ENCODE results near the gene PLEKHA6. TPM values are rescaled to one million over a fixed set of nuclear protein-coding genes. Genes with fewer than 3 reads are reported as not detected.

PLEKHA6 gene
- total RNA-seq, 6 donors from 2014 or later = 3.3 to 6.9 (median 4.9) TPM

DNA sequence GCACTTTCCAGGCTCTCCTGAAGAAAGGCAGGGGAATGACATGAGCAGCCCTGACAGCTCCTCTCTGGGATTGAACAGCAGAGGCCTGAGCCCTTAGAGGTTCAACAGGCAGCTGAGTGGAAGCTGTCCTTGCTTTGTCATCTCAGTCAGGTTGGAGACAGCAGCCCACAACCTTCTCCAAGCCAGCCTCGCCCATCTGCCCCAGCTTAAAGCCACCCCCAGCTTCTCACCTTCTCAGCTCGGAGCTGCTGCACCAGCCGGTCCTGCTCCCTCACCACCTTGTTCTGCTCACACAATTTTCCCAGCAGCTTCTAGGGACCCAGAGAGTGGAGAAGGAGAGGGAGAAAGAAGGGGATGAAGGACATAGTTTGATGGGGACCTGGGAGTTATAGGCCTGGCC lies 110.8 kb downstream of the PLEKHA6 start:
- no peaks in the 10 kb centered on the region for H3K9me3 ChIP-seq
- H3K27ac ChIP-seq = no peak overlapping the region
- DNase-seq = no peak
- no peaks in the 10 kb centered on the region for H3K27me3 ChIP-seq
- WGBS, 2 donors = 96 to 100% methylated on average over 2 to 3 of the region's 3 CpGs
- peaks cover 0 to 1% (median 0%) of the 10 kb centered on the region in 4 donors for H3K4me1 ChIP-seq
- no peak for ATAC-seq (ENCODE audit: low FRiP score in 2 of 2)
- no peak overlapping the region for H3K4me3 ChIP-seq
- TF ChIP-seq EP300 (IDR thresholded peaks at IDR 0.05) (no peak), POLR2AphosphoS5 (IDR thresholded peaks at IDR 0.05) (no peak)
- TF ChIP-seq, protein P1, sequence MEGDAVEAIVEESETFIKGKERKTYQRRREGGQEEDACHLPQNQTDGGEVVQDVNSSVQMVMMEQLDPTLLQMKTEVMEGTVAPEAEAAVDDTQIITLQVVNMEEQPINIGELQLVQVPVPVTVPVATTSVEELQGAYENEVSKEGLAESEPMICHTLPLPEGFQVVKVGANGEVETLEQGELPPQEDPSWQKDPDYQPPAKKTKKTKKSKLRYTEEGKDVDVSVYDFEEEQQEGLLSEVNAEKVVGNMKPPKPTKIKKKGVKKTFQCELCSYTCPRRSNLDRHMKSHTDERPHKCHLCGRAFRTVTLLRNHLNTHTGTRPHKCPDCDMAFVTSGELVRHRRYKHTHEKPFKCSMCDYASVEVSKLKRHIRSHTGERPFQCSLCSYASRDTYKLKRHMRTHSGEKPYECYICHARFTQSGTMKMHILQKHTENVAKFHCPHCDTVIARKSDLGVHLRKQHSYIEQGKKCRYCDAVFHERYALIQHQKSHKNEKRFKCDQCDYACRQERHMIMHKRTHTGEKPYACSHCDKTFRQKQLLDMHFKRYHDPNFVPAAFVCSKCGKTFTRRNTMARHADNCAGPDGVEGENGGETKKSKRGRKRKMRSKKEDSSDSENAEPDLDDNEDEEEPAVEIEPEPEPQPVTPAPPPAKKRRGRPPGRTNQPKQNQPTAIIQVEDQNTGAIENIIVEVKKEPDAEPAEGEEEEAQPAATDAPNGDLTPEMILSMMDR (IDR thresholded peaks at IDR 0.05) = no peak
- no peaks in the 10 kb centered on the region for H3K36me3 ChIP-seq

DNA sequence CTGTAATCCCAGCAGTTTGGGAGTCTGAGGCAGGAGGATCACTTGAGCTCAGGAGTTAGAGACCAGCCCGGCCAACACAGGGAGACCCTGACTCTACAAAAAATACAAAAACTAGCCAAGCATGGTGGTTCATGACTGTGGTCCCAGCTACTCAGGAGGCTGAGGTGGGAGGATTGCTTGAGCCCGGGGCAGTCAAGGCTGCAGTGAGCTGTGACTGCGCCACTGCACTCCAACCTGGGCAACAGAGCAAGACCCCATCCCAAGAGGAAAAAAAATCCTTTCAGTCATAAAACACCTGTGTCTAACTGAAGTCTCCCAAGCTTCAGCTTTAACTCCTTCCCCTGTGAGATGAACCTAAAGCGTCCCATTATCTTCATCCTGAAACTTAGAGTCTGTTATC lies 112.9 kb downstream of the PLEKHA6 start:
- H3K36me3 ChIP-seq = no peaks in the 10 kb centered on the region
- H3K9me3 ChIP-seq = no peaks in the 10 kb centered on the region

DNA sequence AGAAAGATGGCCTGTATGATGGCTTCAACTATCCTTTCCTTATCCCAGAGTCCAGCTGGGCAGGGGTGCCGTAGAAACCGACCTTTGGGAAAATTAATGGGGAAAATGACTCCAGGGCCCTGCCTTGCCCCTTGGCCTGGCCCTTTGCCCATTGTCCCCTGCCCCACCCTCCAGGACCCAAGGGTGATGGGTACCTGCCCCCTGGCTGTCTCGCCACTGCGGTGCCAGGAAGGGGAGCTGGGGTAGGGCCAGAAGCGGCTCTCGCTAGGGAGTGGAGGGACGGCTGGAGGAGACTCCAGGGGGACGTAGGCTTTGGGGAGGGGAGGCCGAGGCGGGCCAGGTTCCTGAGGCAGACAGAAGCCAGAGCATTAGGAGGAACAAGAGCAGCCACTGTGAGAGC lies 116.8 kb downstream of the PLEKHA6 start:
- no peaks in the 10 kb centered on the region for H3K4me1 ChIP-seq
- H3K27me3 ChIP-seq = no peaks in the 10 kb centered on the region
- no peak overlapping the region for H3K27ac ChIP-seq
- no peak overlapping the region for H3K4me3 ChIP-seq
- ATAC-seq (ENCODE audit: low FRiP score in 2 of 2) = peak in 1 of 2 donors; percentile 31
- no peaks in the 10 kb centered on the region for H3K9me3 ChIP-seq
- DNase-seq = peak in 1 of 2 donors; percentile 54
- 95 to 96% methylated on average over 10 of the region's 10 CpGs for WGBS, 2 donors
- TF ChIP-seq, protein P1 (IDR thresholded peaks at IDR 0.05) = no peak
- TF ChIP-seq EP300 (IDR thresholded peaks at IDR 0.05) (no peak), POLR2AphosphoS5 (IDR thresholded peaks at IDR 0.05) (no peak), POLR2A (IDR thresholded peaks at IDR 0.05) (no peak)
- no peaks in the 10 kb centered on the region for H3K36me3 ChIP-seq

More for the DNA sequence above, 112.9 kb downstream of the PLEKHA6 start:
- Histone ChIP-seq H3K4me3 (no peak overlapping the region), H3K4me1 (no peaks in the 10 kb centered on the region), H3K27me3 (no peaks in the 10 kb centered on the region), H3K27ac (no peak overlapping the region)
- no peak for ATAC-seq (ENCODE audit: low FRiP score in 2 of 2)
- 93 to 94% methylated on average over 2 to 4 of the region's 4 CpGs for WGBS, 2 donors
- TF ChIP-seq, protein P1 (IDR thresholded peaks at IDR 0.05) = no peak
- no peak for TF ChIP-seq EP300 (IDR thresholded peaks at IDR 0.05)
- no peak for TF ChIP-seq POLR2AphosphoS5 (IDR thresholded peaks at IDR 0.05)
- no peak for TF ChIP-seq POLR2A (IDR thresholded peaks at IDR 0.05)
- no peak for DNase-seq

DNA sequence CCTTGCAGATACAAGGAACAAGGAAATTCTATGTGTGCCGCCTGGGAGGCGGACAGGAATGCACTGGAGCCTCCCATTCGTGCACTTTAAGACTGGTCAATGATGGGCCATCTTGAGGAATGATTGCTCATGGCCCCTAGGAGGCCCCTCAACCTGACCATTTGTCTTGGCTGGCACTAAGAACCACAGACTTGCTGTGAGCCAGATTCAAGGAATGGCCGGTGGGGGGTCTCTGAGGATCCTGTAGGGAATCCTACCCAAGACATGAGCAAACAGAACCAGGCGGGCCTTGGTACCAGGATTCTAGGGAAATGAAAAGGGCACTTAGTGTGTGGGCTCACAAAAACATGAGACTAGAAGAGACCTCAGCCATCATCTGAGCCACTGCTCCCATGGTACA lies 117.8 kb downstream of the PLEKHA6 start:
- 93 to 96% methylated on average over 5 of the region's 5 CpGs for WGBS, 2 donors
- Histone ChIP-seq H3K27me3 (no peaks in the 10 kb centered on the region), H3K9me3 (no peaks in the 10 kb centered on the region), H3K4me1 (no peaks in the 10 kb centered on the region), H3K27ac (no peak overlapping the region), H3K36me3 (no peaks in the 10 kb centered on the region), H3K4me3 (no peak overlapping the region)
- TF ChIP-seq POLR2AphosphoS5 (IDR thresholded peaks at IDR 0.05) = no peak
- TF ChIP-seq, protein P1 (IDR thresholded peaks at IDR 0.05) = no peak
- no peak for TF ChIP-seq EP300 (IDR thresholded peaks at IDR 0.05)
- no peak for TF ChIP-seq POLR2A (IDR thresholded peaks at IDR 0.05)
- no peak for ATAC-seq (ENCODE audit: low FRiP score in 2 of 2)
- no peak for DNase-seq

DNA sequence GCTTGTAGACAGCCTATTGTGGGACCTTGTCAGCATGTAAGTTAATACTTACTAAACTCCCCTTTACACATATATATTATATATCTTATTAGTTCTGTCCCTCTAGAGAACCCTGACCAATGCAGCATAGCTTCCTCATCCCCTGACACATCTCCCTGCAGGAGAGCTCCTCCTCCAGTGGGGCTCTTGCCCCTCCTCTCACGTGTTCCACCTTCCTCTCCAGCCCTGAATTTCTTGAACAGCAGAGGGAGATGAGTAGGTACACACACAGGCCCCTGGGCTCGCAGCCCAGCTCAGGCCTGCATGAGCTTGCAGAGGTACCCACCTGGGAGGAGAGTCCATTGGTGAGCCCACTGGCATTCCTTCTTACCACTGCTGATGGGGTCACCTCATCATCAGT lies 118.7 kb downstream of the PLEKHA6 start:
- no peak for ATAC-seq (ENCODE audit: low FRiP score in 2 of 2)
- no peaks in the 10 kb centered on the region for H3K9me3 ChIP-seq
- no peaks in the 10 kb centered on the region for H3K27me3 ChIP-seq
- 39 to 44% methylated on average over 2 of the region's 2 CpGs for WGBS, 2 donors
- H3K4me3 ChIP-seq = no peak overlapping the region
- H3K4me1 ChIP-seq = no peaks in the 10 kb centered on the region
- TF ChIP-seq EP300 (IDR thresholded peaks at IDR 0.05) = no peak
- TF ChIP-seq POLR2A (IDR thresholded peaks at IDR 0.05) = no peak
- TF ChIP-seq, protein P1 (IDR thresholded peaks at IDR 0.05) = no peak
- TF ChIP-seq POLR2AphosphoS5 (IDR thresholded peaks at IDR 0.05) = no peak
- H3K27ac ChIP-seq = no peak overlapping the region
- H3K36me3 ChIP-seq = no peaks in the 10 kb centered on the region
- DNase-seq = no peak
